HG02943 (cell line): ENCODE results near the gene CNIH3.

Experiments
- ATAC-seq: cut with Tn5 transposase; IDR thresholded peaks from one replicate; pipeline ENCODE4 v1.9.1; 2021; ENCODE audit warnings: mild to moderate bottlenecking, low read depth, moderate library complexity; ENCODE audit not compliant: unreplicated experiment

CNIH3 gene

GRCh38 chr1:224739303-224739996 is 123.3 kb downstream of the CNIH3 start:
- peak; percentile 14 for ATAC-seq

DNA sequence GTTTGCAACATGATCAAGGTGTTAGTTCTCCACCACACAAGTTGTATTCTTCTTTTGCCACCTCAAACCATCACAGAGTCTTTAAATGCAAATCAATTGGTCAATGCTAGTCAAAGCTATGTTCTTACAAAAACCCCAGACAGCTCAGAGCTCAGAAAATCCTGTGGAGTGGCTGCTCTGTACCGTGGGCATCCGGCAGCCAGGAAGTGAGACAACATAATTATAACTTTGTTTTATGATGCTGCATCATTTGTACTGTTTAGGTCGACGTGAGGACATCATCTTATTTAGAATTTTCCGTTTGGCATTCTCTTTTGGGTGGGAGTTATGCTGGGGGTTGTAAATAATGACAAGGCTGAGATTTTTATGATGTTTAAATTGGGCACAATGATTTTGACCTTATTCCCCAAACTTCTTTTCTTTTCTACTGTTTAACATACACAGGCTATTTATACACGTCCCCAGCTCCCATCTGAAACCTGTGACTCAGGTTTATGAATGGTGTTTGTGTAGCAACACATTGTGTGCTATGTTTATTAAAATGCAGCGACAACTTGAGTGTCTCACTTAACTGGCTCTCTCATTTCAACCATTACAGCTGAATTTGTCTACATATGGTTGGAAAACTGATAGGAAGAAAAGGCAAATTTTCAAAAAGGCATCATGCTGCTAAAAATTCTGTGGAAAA is 124.0 kb downstream of the CNIH3 start:
- ATAC-seq = peak; percentile 79

DNA sequence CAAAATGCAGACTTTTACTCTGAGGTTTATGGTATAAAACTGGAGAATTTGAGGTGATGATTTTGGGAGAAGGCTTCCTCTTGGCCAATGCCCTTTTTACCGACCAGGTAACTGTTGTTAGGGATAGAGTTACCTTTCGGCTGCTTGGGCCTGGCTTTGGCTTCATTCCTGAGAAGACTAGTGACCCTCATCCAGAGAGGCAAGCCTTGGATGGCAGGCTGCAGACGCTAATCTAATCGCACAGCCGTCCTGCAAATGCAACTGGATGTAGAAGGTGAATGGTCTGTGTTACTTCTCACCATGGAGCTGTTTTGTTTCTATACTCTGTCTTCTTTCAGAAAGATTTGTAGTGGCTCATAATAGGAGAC is 124.6 kb downstream of the CNIH3 start:
- no peak for ATAC-seq

GRCh38 chr1:224742349-224742748 is 126.2 kb downstream of the CNIH3 start:
- ATAC-seq = no peak

DNA sequence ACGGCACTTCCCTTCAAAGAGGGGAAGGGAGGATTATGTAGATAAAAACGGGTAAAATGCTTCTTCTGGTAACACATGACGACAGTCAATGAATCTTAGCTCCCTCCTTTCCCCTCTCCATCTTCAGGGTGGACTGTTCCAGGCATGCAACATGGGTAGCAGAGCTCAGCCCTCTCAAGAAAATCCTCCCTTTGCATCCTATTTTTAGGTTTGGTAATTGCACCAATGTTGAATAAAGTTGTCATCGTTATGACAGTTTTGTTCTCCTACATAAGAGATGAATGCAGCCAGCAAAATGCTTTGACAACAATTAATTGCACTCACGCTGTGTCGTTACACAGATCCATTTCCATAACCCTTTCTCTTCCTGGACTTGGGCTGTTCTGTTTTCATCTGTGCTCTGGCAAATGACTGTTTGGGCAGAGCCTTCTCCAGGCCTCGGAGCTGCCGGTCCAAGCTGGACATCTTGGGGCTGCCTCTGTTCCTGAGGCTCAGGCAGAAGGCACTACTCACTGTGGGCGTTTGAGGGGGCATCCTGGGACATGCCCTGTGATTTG is 127.6 kb downstream of the CNIH3 start:
- no peak for ATAC-seq

DNA sequence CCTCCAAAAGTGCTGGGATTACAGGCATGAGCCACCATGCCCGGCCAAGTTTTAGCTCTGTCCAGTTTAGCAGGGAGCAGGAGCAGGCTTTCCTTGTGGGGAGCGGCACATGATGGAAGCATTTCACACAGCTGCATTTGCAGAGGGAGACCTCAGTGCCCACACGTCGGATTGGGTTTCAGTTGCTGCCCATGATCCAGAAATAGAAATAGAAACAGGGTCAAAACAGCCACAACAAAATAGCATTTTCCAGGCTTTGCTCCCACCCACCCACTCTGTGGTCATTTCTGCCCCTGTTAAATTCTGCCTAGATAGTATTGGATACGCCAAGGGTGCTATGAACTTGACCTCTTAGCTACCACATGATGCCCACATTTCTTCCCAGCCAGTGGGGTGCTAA is 128.4 kb downstream of the CNIH3 start:
- no peak for ATAC-seq

- ATAC-seq = no peak
Measured at GRCh38 chr1:224745394-224745793, 129.3 kb downstream of the CNIH3 start.

- no peak for ATAC-seq
Measured at GRCh38 chr1:224745924-224746323, 129.8 kb downstream of the CNIH3 start.

DNA sequence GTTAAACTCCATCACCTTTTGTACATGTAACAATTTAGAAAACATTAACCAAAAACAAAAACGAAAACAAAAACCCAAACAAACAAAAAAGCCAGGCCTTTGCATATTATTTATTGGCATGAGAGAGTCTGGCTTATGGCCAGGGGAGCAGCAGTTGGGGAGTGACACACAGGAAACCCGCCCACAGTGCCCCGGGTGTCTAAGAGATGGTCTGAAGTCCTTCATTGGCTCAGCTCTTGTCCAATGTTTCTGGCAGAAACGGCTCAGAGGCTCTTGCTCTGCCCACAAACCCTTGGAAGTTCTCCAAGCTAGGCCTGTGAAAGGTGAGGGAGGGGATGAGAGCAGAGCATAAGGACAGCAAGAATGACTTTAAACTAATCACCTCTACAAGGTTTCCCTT is 131.5 kb downstream of the CNIH3 start:
- ATAC-seq = no peak

- ATAC-seq = no peak
Measured at GRCh38 chr1:224749916-224750315, 133.8 kb downstream of the CNIH3 start.

GRCh38 chr1:224751624-224752311 is 135.7 kb downstream of the CNIH3 start:
- ATAC-seq = no peak

DNA sequence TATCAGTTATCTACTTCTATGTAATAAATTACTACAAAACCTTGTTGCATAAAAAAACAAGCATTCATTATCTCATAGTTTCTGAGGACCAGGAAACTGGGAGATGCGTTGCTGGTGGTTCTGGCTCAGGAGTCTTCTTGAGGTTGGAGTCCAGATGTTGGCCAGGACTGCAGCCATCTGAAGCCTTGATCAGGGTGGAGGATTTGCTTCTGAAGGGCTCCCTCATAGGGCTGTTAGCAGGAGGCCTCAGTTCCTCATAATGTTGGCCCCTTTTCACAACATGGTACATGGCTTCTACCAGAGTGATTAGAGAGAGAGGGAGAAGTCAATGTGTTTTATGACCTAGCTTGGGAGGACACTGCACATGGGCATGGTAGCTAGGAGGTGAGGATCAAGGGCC is 137.4 kb downstream of the CNIH3 start:
- ATAC-seq = no peak

DNA sequence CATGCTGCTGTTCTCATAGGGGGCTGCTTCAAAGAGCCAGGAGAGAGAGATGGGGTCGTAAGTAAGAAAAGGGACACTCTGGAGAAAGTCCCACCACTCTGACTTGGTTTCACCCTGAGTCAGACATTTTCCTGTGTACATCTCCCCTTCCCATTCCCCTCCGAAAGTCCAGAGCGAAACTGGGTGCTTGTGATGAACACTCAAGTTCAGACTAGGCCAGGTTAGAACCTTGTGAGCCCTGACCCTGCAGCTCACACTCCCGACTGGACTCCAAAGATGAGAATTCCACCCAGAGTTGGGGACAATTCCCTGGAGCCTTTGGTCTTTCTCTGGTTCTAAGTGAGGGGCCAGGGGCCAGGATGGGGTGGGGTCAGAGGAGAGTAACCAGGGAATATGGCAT is 139.5 kb downstream of the CNIH3 start:
- ATAC-seq = no peak

DNA sequence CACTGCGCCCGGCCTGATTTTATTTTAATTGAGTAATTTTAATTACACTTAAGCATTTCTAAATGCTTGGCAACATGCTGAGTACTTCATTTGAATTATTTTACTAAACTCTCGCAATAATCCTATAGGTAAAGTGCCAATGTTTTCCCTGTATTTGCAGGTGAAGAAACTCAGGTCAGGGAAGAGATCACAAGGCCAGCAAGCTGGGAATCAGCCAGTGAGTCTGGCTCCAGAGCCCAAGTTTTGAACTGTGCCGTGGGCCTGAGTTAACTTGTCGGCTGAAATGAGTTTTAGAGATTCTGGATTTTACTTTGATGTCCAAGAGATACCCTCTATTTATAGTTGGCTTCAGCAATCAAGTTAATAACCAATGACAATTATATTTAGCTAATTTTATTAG is 141.4 kb downstream of the CNIH3 start:
- ATAC-seq = no peak

- ATAC-seq = no peak
Measured at GRCh38 chr1:224759135-224759534, 143.0 kb downstream of the CNIH3 start.

DNA sequence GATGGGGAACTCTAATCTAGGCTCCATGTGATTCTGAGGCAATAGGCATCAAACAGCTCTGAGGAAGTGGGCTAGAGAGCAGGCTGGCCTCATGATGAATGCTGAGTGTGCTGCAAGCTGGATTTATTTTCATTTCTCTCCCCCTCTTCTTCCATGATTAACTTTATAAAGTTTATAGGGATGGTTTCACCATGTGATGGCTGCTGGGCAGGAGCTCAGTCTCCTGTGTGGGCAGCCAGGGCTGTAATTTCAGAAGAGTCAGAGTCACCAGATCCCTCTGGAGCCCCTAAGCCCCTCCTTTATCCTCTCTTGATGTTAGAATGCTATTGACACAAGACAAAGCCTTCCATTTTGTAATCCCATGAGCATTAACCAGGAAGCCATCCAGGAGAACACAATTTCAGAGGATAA is 143.6 kb downstream of the CNIH3 start:
- ATAC-seq = no peak

DNA sequence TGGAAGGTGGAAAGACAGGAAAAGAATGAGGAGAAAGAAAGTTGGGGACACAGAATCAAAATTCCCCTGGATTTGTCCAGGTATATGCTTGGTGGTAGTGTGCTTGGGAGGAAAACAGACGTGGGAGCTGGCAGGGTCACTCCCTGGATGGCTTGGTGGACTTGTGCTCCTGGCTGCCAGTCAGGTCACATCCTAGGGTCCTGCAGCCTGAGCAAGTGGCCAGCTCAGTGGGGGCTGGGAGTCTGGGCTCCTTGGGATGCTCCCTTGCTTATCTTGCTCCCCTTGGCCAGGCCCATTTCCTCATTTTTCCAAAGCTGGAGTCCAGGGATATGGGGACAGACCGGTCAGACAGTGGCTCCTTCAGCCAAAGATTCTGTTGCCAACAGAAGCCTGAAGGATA is 144.0 kb downstream of the CNIH3 start:
- no peak for ATAC-seq

DNA sequence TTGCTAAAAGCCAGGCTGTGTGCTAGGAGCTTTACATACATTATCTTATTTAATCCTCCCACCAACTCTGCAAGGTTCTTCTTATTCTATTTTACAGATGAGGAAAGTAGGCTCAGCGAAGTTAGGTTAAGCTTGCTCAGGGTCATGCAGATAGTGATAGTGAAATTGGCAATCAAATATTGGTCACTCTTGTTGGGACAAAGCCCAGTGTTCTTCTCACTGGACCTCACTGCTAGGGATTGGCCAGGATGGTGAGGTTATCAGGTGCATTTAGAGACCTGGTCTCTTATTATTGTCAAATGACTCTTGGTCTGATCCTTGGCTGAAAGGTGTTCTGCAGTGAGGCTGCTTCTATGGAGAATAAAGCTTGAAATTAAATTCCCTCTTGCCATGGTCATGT is 145.1 kb downstream of the CNIH3 start:
- no peak for ATAC-seq

- ATAC-seq = no peak
Measured at GRCh38 chr1:224762046-224762445, 145.9 kb downstream of the CNIH3 start.

GRCh38 chr1:224762701-224763100 is 146.6 kb downstream of the CNIH3 start:
- no peak for ATAC-seq

- ATAC-seq = no peak
Measured at GRCh38 chr1:224763126-224763775, 147.1 kb downstream of the CNIH3 start.
